WTC11 (cell line): ENCODE data around the gene DNAJC25. TPM values are rescaled to one million over a fixed set of nuclear protein-coding genes. Genes with fewer than 3 reads are reported as not detected.

ENCODE experiments used
- ATAC-seq: fragments of 200-7000 bp; cut with Tn5 transposase; 2 replicates; pipeline ENCODE4 v1.10.0; 2021; ENCODE audit warnings: mild to moderate bottlenecking, moderate library complexity
- CTCF ChIA-PET: fragments of 300-600 bp; sonication (Branson Sonifier 250); formaldehyde crosslinking; loops from one replicate; lab custom pipeline; 2021; ENCODE audit warnings: antibody characterized with exemption; lab: Charles Lee
- POLR2A ChIA-PET: fragments of 350-600 bp; sonication (Branson Sonifier 250); formaldehyde crosslinking; loops from one replicate; lab custom pipeline; 2021; ENCODE audit warnings: antibody characterized with exemption; lab: Charles Lee
- DNase-seq: peaks from one replicate; pipeline ENCODE4 v3.0.0; 2021; ENCODE audit warnings: low spot score
- H3K27ac Mint-ChIP-seq: 2 replicates; pipeline ENCODE4 v1.8.0; 2021; ENCODE audit warnings: mixed read lengths
- H3K27me3 Mint-ChIP-seq: 2 replicates; pipeline ENCODE4 v1.8.0; 2021; ENCODE audit warnings: low read depth, mild to moderate bottlenecking, moderate library complexity, mixed read lengths
- H3K36me3 Mint-ChIP-seq: 2 replicates; pipeline ENCODE4 v1.8.0; 2021; ENCODE audit warnings: mixed read lengths
- H3K4me1 Mint-ChIP-seq: 2 replicates; pipeline ENCODE4 v1.8.0; 2022; ENCODE audit warnings: mixed read lengths
- H3K4me3 Mint-ChIP-seq: 2 replicates; pipeline ENCODE4 v1.8.0; 2021; ENCODE audit warnings: mild to moderate bottlenecking, moderate library complexity, mixed read lengths
- H3K9me3 Mint-ChIP-seq: 2 replicates; pipeline ENCODE4 v1.8.0; 2021; ENCODE audit warnings: mixed read lengths
- ATF1 ChIP-seq: sonication (generic); formaldehyde crosslinking; IDR thresholded peaks from 2 replicates; pipeline ENCODE4 v1.8.1; 2023; ENCODE audit warnings: mild to moderate bottlenecking, moderate library complexity, missing genetic modification reagents
- CBFB ChIP-seq: sonication (generic); formaldehyde crosslinking; IDR thresholded peaks from 2 replicates; pipeline ENCODE4 v1.8.1; 2022; ENCODE audit warnings: mild to moderate bottlenecking, low read depth, missing genetic modification reagents
- CDX4 ChIP-seq: fragments of 250-450 bp; sonication (Bioruptor Pico); IDR thresholded peaks from 2 replicates; pipeline ENCODE4 v1.9.0; 2021; ENCODE audit warnings: moderate library complexity, mild to moderate bottlenecking, inconsistent platforms, borderline replicate concordance
- E2F4 ChIP-seq: sonication (generic); formaldehyde crosslinking; IDR thresholded peaks from 2 replicates; pipeline ENCODE4 v1.8.1; 2022; ENCODE audit warnings: low read depth, mild to moderate bottlenecking, moderate library complexity, missing genetic modification reagents, borderline replicate concordance
- FOXJ3 ChIP-seq: sonication (generic); formaldehyde crosslinking; IDR thresholded peaks from 2 replicates; pipeline ENCODE4 v1.9.0; 2021; ENCODE audit warnings: missing genetic modification reagents, mild to moderate bottlenecking, borderline replicate concordance
- FOXK1 ChIP-seq: sonication (generic); formaldehyde crosslinking; IDR thresholded peaks from 2 replicates; pipeline ENCODE4 v1.8.0; 2022; ENCODE audit warnings: mild to moderate bottlenecking, moderate library complexity, missing genetic modification reagents
- GABPB1 ChIP-seq: sonication (generic); formaldehyde crosslinking; IDR thresholded peaks from 2 replicates; pipeline ENCODE4 v1.8.1; 2023; ENCODE audit warnings: mild to moderate bottlenecking, missing genetic modification reagents
- GTF2I ChIP-seq: fragments of 250-450 bp; sonication (Bioruptor Pico); conservative IDR thresholded peaks from 2 replicates; pipeline ENCODE4 v1.4.0; 2021; ENCODE audit warnings: mild to moderate bottlenecking
- HMGA2 ChIP-seq: fragments of 250-450 bp; sonication (Bioruptor Pico); IDR thresholded peaks from 2 replicates; pipeline ENCODE4 v1.4.0; 2021; ENCODE audit warnings: mild to moderate bottlenecking, moderate library complexity
- JAZF1 ChIP-seq: fragments of 250-450 bp; sonication (Bioruptor Pico); IDR thresholded peaks from 2 replicates; pipeline ENCODE4 v1.9.0; 2021; ENCODE audit warnings: moderate library complexity, mild to moderate bottlenecking, inconsistent platforms
- MAX ChIP-seq: sonication (generic); formaldehyde crosslinking; IDR thresholded peaks from 2 replicates; pipeline ENCODE4 v1.8.0; 2022; ENCODE audit warnings: mild to moderate bottlenecking, missing genetic modification reagents
- MXD4 ChIP-seq: fragments of 250-450 bp; sonication (Bioruptor Pico); IDR thresholded peaks from 2 replicates; pipeline ENCODE4 v1.8.0; 2021; ENCODE audit warnings: mild to moderate bottlenecking, moderate library complexity, borderline replicate concordance
- MYBL2 ChIP-seq: sonication (generic); formaldehyde crosslinking; IDR thresholded peaks from 2 replicates; pipeline ENCODE4 v1.8.1; 2023; ENCODE audit warnings: mild to moderate bottlenecking, moderate library complexity, missing genetic modification reagents
- NFE2L1 ChIP-seq: sonication (generic); formaldehyde crosslinking; IDR thresholded peaks from 2 replicates; pipeline ENCODE4 v1.8.1; 2023; ENCODE audit warnings: missing genetic modification reagents
- NR1H2 ChIP-seq: sonication (generic); formaldehyde crosslinking; IDR thresholded peaks from 2 replicates; pipeline ENCODE4 v1.9.0; 2021; ENCODE audit warnings: mild to moderate bottlenecking, moderate library complexity, missing genetic modification reagents
- NR2C2 ChIP-seq: sonication (generic); formaldehyde crosslinking; IDR thresholded peaks from 2 replicates; pipeline ENCODE4 v1.8.0; 2022; ENCODE audit warnings: mild to moderate bottlenecking, missing genetic modification reagents
- NR3C1 ChIP-seq: sonication (generic); formaldehyde crosslinking; conservative IDR thresholded peaks from 2 replicates; pipeline ENCODE4 v1.8.1; 2023; ENCODE audit warnings: low read depth, mild to moderate bottlenecking, missing genetic modification reagents
- SMAD3 ChIP-seq: sonication (generic); formaldehyde crosslinking; IDR thresholded peaks from 2 replicates; pipeline ENCODE4 v1.8.0; 2022; ENCODE audit warnings: missing genetic modification reagents, mild to moderate bottlenecking, borderline replicate concordance
- TCF7 ChIP-seq: sonication (generic); formaldehyde crosslinking; IDR thresholded peaks from 2 replicates; pipeline ENCODE4 v1.8.0; 2022; ENCODE audit warnings: mild to moderate bottlenecking, low read depth, missing genetic modification reagents, moderate library complexity
- TP53 ChIP-seq: sonication (generic); formaldehyde crosslinking; IDR thresholded peaks from 2 replicates; pipeline ENCODE4 v1.8.1; 2023; ENCODE audit warnings: mild to moderate bottlenecking, missing genetic modification reagents
- USF1 ChIP-seq: sonication (generic); formaldehyde crosslinking; IDR thresholded peaks from 2 replicates; pipeline ENCODE4 v1.8.0; 2022; ENCODE audit warnings: mild to moderate bottlenecking, missing genetic modification reagents
- ZNF138 ChIP-seq: sonication (generic); formaldehyde crosslinking; conservative IDR thresholded peaks from 2 replicates; pipeline ENCODE4 v1.8.1; 2022; ENCODE audit warnings: mild to moderate bottlenecking, moderate library complexity, missing genetic modification reagents
- ZNF232 ChIP-seq: sonication (generic); formaldehyde crosslinking; IDR thresholded peaks from 2 replicates; pipeline ENCODE4 v1.8.0; 2022; ENCODE audit warnings: mild to moderate bottlenecking, missing genetic modification reagents
- ZNF317 ChIP-seq: sonication (generic); formaldehyde crosslinking; IDR thresholded peaks from 2 replicates; pipeline ENCODE4 v1.8.1; 2023; ENCODE audit warnings: low read depth, mild to moderate bottlenecking, moderate library complexity, missing genetic modification reagents, borderline replicate concordance
- ZNF423 ChIP-seq: fragments of 250-450 bp; sonication (Bioruptor Pico); IDR thresholded peaks from 2 replicates; pipeline ENCODE4 v2.1.2; 2022; ENCODE audit warnings: mild to moderate bottlenecking, moderate library complexity
- ZNF425 ChIP-seq: fragments of 250-450 bp; sonication (Bioruptor Pico); conservative IDR thresholded peaks from 2 replicates; pipeline ENCODE4 v1.9.0; 2021; ENCODE audit warnings: mild to moderate bottlenecking
- total RNA-seq: library from RNA; stranded (reverse); gene quantifications from 3 replicates; pipeline ENCODE4 v1.2.3, GENCODE V29; 2021

The DNAJC25 gene
- total RNA-seq, 1 experiment from 2014 or later = 7.4 TPM

- peaks cover 8% of the 10 kb centered on the region for H3K27me3 Mint-ChIP-seq
- TF ChIP-seq ZNF423 (CRISPR knock-in tag) = no peak
- TF ChIP-seq E2F4 = no peak
- TF ChIP-seq CDX4 (CRISPR knock-in tag) = no peak
- TF ChIP-seq ATF1 = no peak
- TF ChIP-seq SMAD3 = no peak
- TF ChIP-seq NFE2L1 (CRISPR knock-in tag) = no peak
- TF ChIP-seq JAZF1 (CRISPR knock-in tag) = no peak
- no peak for TF ChIP-seq NR1H2 (CRISPR knock-in tag)
- no peak for TF ChIP-seq TP53 (CRISPR knock-in tag)
- no peak for TF ChIP-seq ZNF317 (CRISPR knock-in tag)
- TF ChIP-seq NR3C1 (CRISPR knock-in tag) = no peak
- TF ChIP-seq GTF2I (CRISPR knock-in tag) = no peak
- TF ChIP-seq FOXK1 = no peak
- no peak for TF ChIP-seq NR2C2 (CRISPR knock-in tag)
- no peak for TF ChIP-seq GABPB1 (CRISPR knock-in tag)
- no peak for TF ChIP-seq ZNF232 (CRISPR knock-in tag)
- no peak for TF ChIP-seq HMGA2
- no peak for TF ChIP-seq MYBL2 (CRISPR knock-in tag)
- TF ChIP-seq, all 79 proteins: peak for 0
- ChIA-PET CTCF (no interaction called here), POLR2A (interaction anchor here (3.5 kb wide), 1 partner anchor 30 kb away, joined by 14 read pairs; the partner anchor contains the start of gene DNAJC25)
- ATAC-seq (no peak), DNase-seq (no peak)
- no peak overlapping the region for H3K27ac Mint-ChIP-seq
- H3K4me3 Mint-ChIP-seq = peak overlapping the region; percentile 38; the same call in 1 of the 2 replicates
- H3K36me3 Mint-ChIP-seq = peaks cover 11% of the 10 kb centered on the region
- peaks cover 13% of the 10 kb centered on the region for H3K4me1 Mint-ChIP-seq
- H3K9me3 Mint-ChIP-seq = peaks cover 7% of the 10 kb centered on the region; the same call in 1 of the 2 replicates
Observed at GRCh38 chr9:111601237-111602018, 29.7 kb upstream of the DNAJC25 start.

GRCh38 chr9:111603041-111603440, 28.1 kb upstream of the DNAJC25 start:
- POLR2A ChIA-PET = no interaction called here
- H3K36me3 Mint-ChIP-seq = no peaks in the 10 kb centered on the region
- H3K27ac Mint-ChIP-seq = no peak overlapping the region
- CTCF ChIA-PET = no interaction called here
- TF ChIP-seq USF1 (CRISPR knock-in tag) (no peak), ZNF425 (CRISPR knock-in tag) (no peak), CBFB (CRISPR knock-in tag) (no peak), FOXJ3 (CRISPR knock-in tag) (no peak), ZNF138 (CRISPR knock-in tag) (no peak), TCF7 (CRISPR knock-in tag) (no peak), MYBL2 (CRISPR knock-in tag) (no peak), ZNF317 (CRISPR knock-in tag) (no peak), NR1H2 (CRISPR knock-in tag) (no peak), MAX (no peak), MXD4 (CRISPR knock-in tag) (no peak)
- TF ChIP-seq, all 79 proteins: peak for 0
- Mint-ChIP-seq H3K4me3 (no peak overlapping the region), H3K27me3 (peaks cover 8% of the 10 kb centered on the region), H3K9me3 (no peaks in the 10 kb centered on the region), H3K4me1 (peaks cover 8% of the 10 kb centered on the region; the same call in 1 of the 2 replicates)
- ATAC-seq (no peak), DNase-seq (no peak)
